HG02759 (cell line): ENCODE measurements around the gene CDT1.
"Not testable (repeated sequence)": the region's sequence is repeated elsewhere in the genome, so short reads cannot be mapped to it uniquely, and the experiment has no call there.

Experiments
- ATAC-seq: cut with Tn5 transposase; IDR thresholded peaks from one replicate; pipeline ENCODE4 v1.9.1; 2021; ENCODE audit warnings: mild to moderate bottlenecking, moderate library complexity; ENCODE audit not compliant: unreplicated experiment

The CDT1 gene

DNA sequence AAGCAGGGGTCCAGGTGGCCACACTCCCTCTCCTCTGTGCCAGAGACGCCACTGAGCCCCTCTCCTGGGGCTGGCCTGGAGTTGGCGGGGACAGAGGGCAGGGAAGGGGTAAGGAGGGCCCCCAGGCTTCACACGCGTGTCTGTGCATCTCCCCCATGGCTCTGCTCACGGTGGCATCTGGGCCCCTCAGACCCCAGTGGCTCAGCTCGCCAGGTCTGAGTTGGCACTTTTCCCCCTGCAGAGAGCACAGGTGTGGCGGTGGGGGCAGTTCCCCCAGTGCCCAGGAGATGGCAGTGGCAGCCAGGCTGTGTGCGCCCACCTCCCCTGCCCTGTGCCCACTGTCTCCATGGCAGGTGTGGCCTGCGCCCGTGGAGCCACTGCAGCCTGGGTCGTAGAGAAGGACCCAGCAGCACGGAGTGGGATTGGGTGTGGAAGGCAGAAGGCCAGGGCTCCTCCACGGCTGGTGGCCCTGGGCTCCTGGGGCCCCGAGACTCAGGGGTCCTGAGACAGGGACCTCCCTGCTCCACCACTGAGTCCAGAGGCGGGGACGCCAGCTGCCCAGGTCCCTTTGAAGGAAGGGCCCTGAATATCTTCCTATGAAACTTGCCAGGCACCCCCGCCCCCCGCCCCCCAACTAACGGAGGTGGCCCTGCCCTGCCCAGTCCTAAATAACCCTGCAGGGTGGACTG lies 12.5 kb downstream of the CDT1 start:
- no peak for ATAC-seq

GRCh38 chr16:88816736-88817535 lies 13.3 kb downstream of the CDT1 start:
- no peak for ATAC-seq

DNA sequence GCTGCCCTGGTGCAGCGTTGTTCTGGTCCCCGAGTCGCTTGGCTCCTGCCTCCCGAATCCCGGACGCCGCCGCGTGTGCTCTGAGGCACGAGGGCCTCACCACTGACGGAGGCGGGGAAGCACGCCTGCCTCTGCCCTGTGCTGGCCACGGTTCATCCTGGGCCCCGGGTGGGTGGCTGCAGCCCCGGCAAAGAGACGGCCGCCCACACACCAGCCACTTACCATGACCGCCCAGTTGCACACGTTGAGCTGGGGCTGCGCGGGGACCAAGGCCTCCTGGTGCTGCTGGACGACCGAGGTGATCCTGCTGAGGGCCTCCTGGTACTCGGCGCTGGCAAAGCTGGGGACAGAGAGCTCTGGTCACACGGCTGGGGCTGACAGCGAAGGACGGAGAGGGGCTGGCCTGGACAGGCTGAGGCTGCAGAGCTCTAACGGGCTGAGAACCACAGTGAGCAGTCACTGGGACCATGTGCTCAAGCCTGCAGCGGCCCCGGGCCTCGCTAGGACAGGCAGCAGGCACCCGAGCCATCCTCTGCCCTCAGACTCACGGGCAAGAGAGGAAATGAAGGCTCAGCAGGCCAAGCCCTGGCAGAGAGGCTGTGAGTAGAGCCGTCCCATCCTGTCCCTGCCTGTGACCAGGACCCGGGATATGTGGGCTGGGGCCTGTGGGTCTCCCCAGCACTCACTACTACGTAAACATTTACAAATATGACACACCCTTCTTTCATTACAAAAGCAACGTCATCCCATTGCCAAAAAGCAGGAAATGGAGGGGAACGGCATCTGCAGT lies 14.4 kb downstream of the CDT1 start:
- no peak for ATAC-seq

- ATAC-seq: no peak
Observed at GRCh38 chr16:88818575-88818874, 14.9 kb downstream of the CDT1 start.

GRCh38 chr16:88819126-88819525 lies 15.5 kb downstream of the CDT1 start:
- ATAC-seq: no peak

GRCh38 chr16:88820385-88821025 lies 16.9 kb downstream of the CDT1 start:
- ATAC-seq: no peak

GRCh38 chr16:88821168-88821850 lies 17.7 kb downstream of the CDT1 start:
- ATAC-seq: no peak

- ATAC-seq: no peak
Observed at GRCh38 chr16:88822281-88823040, 18.9 kb downstream of the CDT1 start.

- not testable (repeated sequence) for ATAC-seq
Observed at GRCh38 chr16:88823646-88824045, 20.1 kb downstream of the CDT1 start.

DNA sequence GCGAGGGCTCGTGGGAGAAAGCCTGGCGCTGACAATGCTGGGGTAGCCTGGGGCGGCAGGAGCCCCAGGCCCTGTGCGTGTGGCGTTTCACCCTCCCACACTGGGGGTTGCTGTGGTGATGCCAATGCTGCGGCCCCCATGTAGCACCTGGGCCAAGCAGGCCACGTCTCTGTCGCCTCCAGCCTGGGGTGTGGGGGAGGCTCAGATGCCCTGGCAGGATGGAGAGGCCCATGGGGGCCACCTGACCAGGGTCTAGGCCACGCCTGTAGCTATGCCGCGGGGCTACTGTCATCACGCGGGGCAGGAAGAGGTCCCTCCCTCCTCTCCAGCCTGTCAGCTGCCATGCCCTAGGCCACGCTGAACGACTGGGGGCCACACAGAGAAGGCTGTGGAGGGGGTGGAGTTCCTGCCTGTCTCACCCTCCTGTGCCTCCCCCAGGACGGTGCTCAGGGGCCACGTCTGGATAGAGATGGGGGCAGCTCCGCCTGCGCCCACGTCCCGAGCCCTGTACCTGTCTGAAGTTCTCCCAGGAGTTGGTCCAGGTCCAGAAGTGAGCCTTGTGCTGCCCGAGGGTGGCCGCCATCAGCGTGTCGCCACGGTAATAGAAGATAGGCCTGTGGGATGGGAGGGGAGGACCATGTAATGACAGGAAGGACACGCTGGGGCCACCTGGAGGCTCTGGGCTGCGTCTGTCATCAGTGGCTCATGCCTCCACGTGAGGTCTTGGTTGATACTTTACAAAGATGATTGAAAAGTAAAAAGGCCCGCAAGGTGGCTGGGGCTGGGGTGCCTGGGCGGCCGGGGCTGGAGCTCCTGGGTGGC lies 20.9 kb downstream of the CDT1 start:
- no peak for ATAC-seq

DNA sequence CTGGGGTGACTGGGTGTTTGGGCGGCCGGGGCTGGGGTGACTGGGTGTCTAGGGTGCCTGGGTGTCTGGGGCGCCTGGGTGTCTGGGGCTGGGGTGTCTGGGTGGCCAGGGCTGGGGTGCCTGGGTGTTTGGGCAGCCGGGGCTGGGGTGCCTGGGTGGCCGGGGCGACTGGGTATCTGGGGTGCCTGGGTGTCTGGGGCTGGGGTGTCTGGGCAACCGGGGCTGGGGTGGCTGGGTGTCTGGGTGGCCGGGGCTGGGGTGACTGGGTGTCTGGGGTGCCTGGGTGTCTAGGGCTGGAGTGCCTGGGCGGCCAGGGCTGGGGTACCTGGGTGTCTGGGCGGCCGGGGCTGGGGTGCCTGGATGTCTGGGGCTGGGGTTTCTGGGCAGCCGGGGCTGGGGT lies 21.6 kb downstream of the CDT1 start:
- no peak for ATAC-seq

- ATAC-seq: no peak
Observed at GRCh38 chr16:88826070-88826840, 22.7 kb downstream of the CDT1 start.

DNA sequence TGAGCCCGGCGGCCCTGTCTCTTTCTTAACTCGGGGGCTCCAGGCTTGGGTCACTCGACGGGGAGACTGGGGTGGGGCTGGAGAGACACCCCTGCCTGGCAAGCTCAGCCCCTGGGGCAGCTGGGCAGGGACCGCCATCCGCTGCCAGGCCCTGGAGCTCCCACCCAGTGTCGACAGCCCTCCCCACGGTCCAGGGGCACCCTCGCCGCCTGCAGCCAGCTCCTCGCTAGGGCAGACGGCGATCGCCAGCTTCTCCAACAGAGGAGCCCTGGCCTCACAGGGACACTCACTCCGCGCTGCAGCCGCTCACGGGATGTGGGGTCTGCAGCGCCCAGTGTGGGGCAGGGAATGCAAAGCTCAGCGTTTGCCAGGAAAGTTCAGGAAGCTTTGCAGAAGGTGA lies 24.1 kb downstream of the CDT1 start:
- no peak for ATAC-seq

DNA sequence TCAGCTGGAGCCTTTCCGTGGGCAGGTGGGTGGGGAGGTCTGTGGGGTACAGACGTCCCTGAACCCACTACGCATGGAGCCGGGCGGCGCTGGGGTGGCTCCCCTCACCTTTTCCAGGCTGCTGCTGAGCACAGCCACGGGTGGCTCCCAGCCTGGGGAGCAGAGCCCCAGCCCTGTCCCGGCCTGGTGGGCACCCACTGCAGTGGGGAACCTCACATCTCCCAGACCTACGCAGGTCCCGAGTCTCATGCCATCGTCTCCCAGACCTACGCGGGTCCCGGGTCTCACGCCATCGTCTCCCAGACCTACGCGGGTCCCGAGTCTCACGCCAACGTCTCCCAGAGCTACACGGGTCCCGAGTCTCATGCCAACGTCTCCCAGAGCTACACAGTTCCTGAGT lies 25.1 kb downstream of the CDT1 start:
- ATAC-seq: no peak

DNA sequence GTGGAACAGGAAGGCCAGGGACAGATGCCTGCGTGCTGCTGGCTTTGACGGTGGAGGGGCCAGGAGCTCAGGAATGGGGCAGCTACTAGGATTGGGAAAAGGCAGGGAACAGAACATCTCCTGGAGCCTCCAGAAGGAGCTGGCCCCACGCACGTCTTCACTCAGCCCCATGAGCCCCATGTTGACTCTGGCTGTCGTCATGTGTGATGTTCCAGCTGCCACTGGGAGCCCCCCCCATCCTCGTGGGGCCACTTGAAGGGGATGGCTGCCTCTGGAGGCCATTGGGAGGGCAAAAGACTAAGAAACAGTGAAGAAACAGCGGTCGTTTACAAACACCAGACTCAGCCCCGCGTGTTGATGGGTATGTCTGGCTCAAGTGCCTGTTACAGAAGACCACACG lies 26.7 kb downstream of the CDT1 start:
- no peak for ATAC-seq

GRCh38 chr16:88830783-88831182 lies 27.2 kb downstream of the CDT1 start:
- no peak for ATAC-seq

GRCh38 chr16:88831838-88832237 lies 28.2 kb downstream of the CDT1 start:
- no peak for ATAC-seq

DNA sequence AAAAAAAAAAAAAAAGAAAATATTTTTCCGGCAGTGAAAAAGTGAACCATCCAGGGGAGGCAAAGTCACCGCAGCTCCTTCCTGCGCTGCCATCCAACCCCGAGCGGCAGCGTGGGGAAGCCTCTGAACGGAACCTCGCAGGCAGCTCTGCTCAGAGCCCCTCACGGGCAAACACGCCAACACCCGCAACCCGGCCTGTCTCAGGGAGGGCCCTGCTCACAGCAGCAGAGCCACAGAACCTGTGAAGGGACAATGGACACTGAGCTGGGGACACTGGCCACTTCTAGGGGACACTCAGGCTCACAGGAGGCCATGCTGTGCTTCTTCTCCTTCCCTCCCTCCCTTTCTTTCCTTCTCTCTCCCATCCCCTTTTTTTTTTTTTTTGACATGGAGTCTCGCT lies 29.5 kb downstream of the CDT1 start:
- ATAC-seq: no peak

DNA sequence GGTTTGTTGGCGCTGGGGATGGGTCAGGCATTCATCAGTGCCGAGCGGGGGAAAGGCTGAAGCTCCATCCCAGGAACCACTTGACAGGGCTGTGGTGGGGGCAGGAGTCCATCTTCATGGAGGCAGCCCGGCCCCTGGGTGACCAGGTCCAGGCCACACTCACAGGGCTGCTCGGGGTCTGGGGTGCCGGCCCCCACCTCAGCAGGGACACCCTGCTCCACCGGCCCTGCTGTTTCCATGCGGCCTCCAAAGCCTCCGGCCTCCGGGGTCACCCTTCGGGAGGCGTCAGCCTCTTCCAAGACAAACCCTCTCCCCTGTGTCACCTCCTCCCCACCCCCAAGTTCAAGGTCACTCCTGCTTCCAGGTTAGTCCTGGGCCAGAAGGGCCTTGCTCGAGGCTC lies 31.1 kb downstream of the CDT1 start:
- ATAC-seq: no peak
